ENCODE measurements around the gene CD27. TPM values are rescaled to one million over a fixed set of nuclear protein-coding genes. Genes with fewer than 3 reads are reported as not detected.
A peak's percentile ranks its signal among the peaks of the same experiment; 100 is the strongest.
"Not testable (repeated sequence)": the region's sequence is repeated elsewhere in the genome, so short reads cannot be mapped to it uniquely, and the experiment has no call there.

CD27 gene
- total RNA-seq, 2 experiments from 2014 or later: 18.0 to 48.3 TPM

- H3K9me3 ChIP-seq (ENCODE audit: low read length): no peaks in the 10 kb centered on the region
- no peaks in the 10 kb centered on the region for H3K36me3 ChIP-seq (ENCODE audit: insufficient read depth, low read length)
- BruUV-seq (replicated peaks): no TSS peak
- intact Hi-C loops (cut with micrococcal nuclease; ENCODE audit: unreplicated experiment): loop anchor here (1.0 to 10.0 kb wide), 3 partner anchors 34 to 268 kb away; partner anchors contain the start of gene MRPL51
- CTCF ChIA-PET (ENCODE audit: unreplicated experiment): interaction anchor here (0.6 kb wide), 1 partner anchor 16 kb away, joined by 4 read pairs; no protein-coding TSS in a partner anchor
- TF ChIP-seq CTCF (conservative IDR thresholded peaks at IDR 0.05; ENCODE audit: low read length) (no peak), EZH2phosphoT487 (IDR thresholded peaks at IDR 0.05; ENCODE audit: borderline replicate concordance, low read depth, low read length) (no peak)
- no peaks in the 10 kb centered on the region for H3K79me2 ChIP-seq (ENCODE audit: insufficient read depth, low read depth, low read length)
- DNase-seq (ENCODE audit: low spot score): peak; percentile 80
- peak overlapping the region; percentile 71 for H3K4me2 ChIP-seq (ENCODE audit: low read length)
- H3K9me2 ChIP-seq (ENCODE audit: insufficient read depth, low read length): no peaks in the 10 kb centered on the region
- H3K4me1 ChIP-seq (ENCODE audit: insufficient read depth, low read length, poor library complexity, severe bottlenecking): peaks cover 85% of the 10 kb centered on the region
- H2AFZ ChIP-seq (ENCODE audit: low read length): peak overlapping the region; percentile 78
- H3K27ac ChIP-seq (ENCODE audit: low read depth, low read length, poor library complexity, severe bottlenecking): peak overlapping the region; percentile 88
- POLR2A ChIA-PET: interaction anchor here (0.5 to 7.4 kb wide), 10 partner anchors 17 to 285 kb away, joined by 3 to 74 read pairs (median 6); partner anchors contain the start of genes CD27 and VAMP1
- H3K4me3 ChIP-seq (ENCODE audit: low read depth, low read length, poor library complexity, severe bottlenecking): peak overlapping the region; percentile 48
- no peaks in the 10 kb centered on the region for H4K20me1 ChIP-seq (ENCODE audit: insufficient read depth, low read length)
Measured at GRCh38 chr12:6426882-6427671, 17.7 kb upstream of the CD27 start.

- Histone ChIP-seq H3K4me2 (ENCODE audit: low read length) (peak overlapping the region; percentile 71), H2AFZ (ENCODE audit: low read length) (peak overlapping the region; percentile 78; the same call in 1 of the 2 replicates), H3K4me3 (ENCODE audit: low read depth, low read length, poor library complexity, severe bottlenecking) (peak overlapping the region; percentile 48), H3K27ac (ENCODE audit: low read depth, low read length, poor library complexity, severe bottlenecking) (peak overlapping the region; percentile 88), H3K4me1 (ENCODE audit: insufficient read depth, low read length, poor library complexity, severe bottlenecking) (peaks cover 93% of the 10 kb centered on the region)
- ChIA-PET POLR2A (interaction anchor here (0.7 to 7.4 kb wide), 8 partner anchors 17 to 90 kb away, joined by 3 to 74 read pairs (median 6); partner anchors contain the start of genes CD27 and VAMP1), CTCF (ENCODE audit: unreplicated experiment) (interaction anchor here (0.6 to 1.0 kb wide), 2 partner anchors 15 to 33 kb away, joined by 3 to 4 read pairs; no protein-coding TSS in a partner anchor)
- not testable (repeated sequence) for H3K9me3 ChIP-seq (ENCODE audit: low read length); H3K9me2 ChIP-seq (ENCODE audit: insufficient read depth, low read length); BruUV-seq (replicated peaks); H4K20me1 ChIP-seq (ENCODE audit: insufficient read depth, low read length); DNase-seq (ENCODE audit: low spot score); H3K79me2 ChIP-seq (ENCODE audit: insufficient read depth, low read depth, low read length); H3K36me3 ChIP-seq (ENCODE audit: insufficient read depth, low read length)
- intact Hi-C loops (cut with micrococcal nuclease; ENCODE audit: unreplicated experiment): loop anchor here (1.0 to 10.0 kb wide), 3 partner anchors 34 to 267 kb away; partner anchors contain the start of gene MRPL51
Measured at GRCh38 chr12:6427796-6428195, 17.0 kb upstream of the CD27 start.

GRCh38 chr12:6428326-6428725 is 16.4 kb upstream of the CD27 start:
- ChIA-PET POLR2A (interaction anchor here (0.7 to 7.4 kb wide), 9 partner anchors 16 to 104 kb away, joined by 3 to 74 read pairs (median 5); partner anchors contain the start of genes CD27, MRPL51 and VAMP1), CTCF (ENCODE audit: unreplicated experiment) (interaction anchor here (0.6 to 1.0 kb wide), 2 partner anchors 15 to 32 kb away, joined by 3 to 4 read pairs; no protein-coding TSS in a partner anchor)
- no peaks in the 10 kb centered on the region for H3K9me2 ChIP-seq (ENCODE audit: insufficient read depth, low read length)
- peak overlapping the region; percentile 48 for H3K4me3 ChIP-seq (ENCODE audit: low read depth, low read length, poor library complexity, severe bottlenecking)
- peak overlapping the region; percentile 88 for H3K27ac ChIP-seq (ENCODE audit: low read depth, low read length, poor library complexity, severe bottlenecking)
- H2AFZ ChIP-seq (ENCODE audit: low read length): peak overlapping the region; percentile 78
- no peaks in the 10 kb centered on the region for H3K79me2 ChIP-seq (ENCODE audit: insufficient read depth, low read depth, low read length)
- TSS peak; percentile 67 for BruUV-seq (replicated peaks)
- H3K4me1 ChIP-seq (ENCODE audit: insufficient read depth, low read length, poor library complexity, severe bottlenecking): peaks cover 94% of the 10 kb centered on the region
- DNase-seq (ENCODE audit: low spot score): no peak
- no peaks in the 10 kb centered on the region for H4K20me1 ChIP-seq (ENCODE audit: insufficient read depth, low read length)
- H3K36me3 ChIP-seq (ENCODE audit: insufficient read depth, low read length): no peaks in the 10 kb centered on the region
- intact Hi-C loops (cut with micrococcal nuclease; ENCODE audit: unreplicated experiment): loop anchor here (10.0 kb wide), 1 partner anchor 266 kb away; no protein-coding TSS in a partner anchor
- no peaks in the 10 kb centered on the region for H3K9me3 ChIP-seq (ENCODE audit: low read length)
- peak overlapping the region; percentile 71 for H3K4me2 ChIP-seq (ENCODE audit: low read length)
- TF ChIP-seq EZH2phosphoT487 (IDR thresholded peaks at IDR 0.05; ENCODE audit: borderline replicate concordance, low read depth, low read length) (no peak), CTCF (conservative IDR thresholded peaks at IDR 0.05; ENCODE audit: low read length) (no peak)

All from OCI-LY7 (cell line).